GM18870 (cell line): ENCODE measurements around the gene WWOX.

ENCODE experiments used
- ATAC-seq: cut with Tn5 transposase; IDR thresholded peaks from one replicate; pipeline ENCODE4 v1.9.1; 2021; ENCODE audit warnings: moderate library complexity; ENCODE audit not compliant: unreplicated experiment

WWOX gene

GRCh38 chr16:79261944-79262552 is 1162.6 kb downstream of the WWOX start:
- ATAC-seq, result no peak
